Heart left ventricle (tissue), 13 donors: ENCODE data around the gene SCNN1G.

ENCODE experiments used
- POLR2A ChIP-seq, 2 donors: fragments of 450-650 bp; IDR thresholded peaks; one replicate each; pipeline ENCODE4 v1.6.1; 2017; ENCODE audit warnings: antibody characterized with exemption in 2 of 2, mild to moderate bottlenecking in 2 of 2, moderate library complexity in 2 of 2
- TF ChIP-seq, protein P1 (sequence below), 12 donors: fragments of 200-600 bp; sonication (generic) in 4 of 12; IDR thresholded peaks; one replicate each; pipeline versions ENCODE4 v1.5.0 to v1.8.0; 2018 to 2022; ENCODE audit warnings: antibody characterized with exemption in 12 of 12, mild to moderate bottlenecking in 5 of 12
- donor health status: ischemic (EF 13 %, LVEDD 7.1; RV severe dilation, severe dysfunction).
- donor health status: DM: no; HTN: yes; CAD: no.
- donor health status: DM: no; HTN: no; CAD: no.
- donor health status: ischemic (EF 25% LVEDD 6.9; RV normal size, moderate dysfunction).
- donor health status: ischemic (EF 25% LVEDD 5.7; RV mildly dilated, moderate dysfunction).
- donor health status: ischemic (EF 35%, LVEDD 5.7; RV mildly dilated, moderate dysfunction).
- donor health status: nonischemic (EF 11% LVEDD 7.7; RV severe dilation, severe dysfunction).
- donor health status: DM: yes; HTN: yes; CAD: no.
- donor health status: PGD.
- donor health status: ischemic (EF 29% LVEDD 5.4; RV normal size, mild dysfunction).
- donor health status: nonischemic (EF 23%, LVEDD 6.1; RV moderate dilation, normal function).

DNA sequence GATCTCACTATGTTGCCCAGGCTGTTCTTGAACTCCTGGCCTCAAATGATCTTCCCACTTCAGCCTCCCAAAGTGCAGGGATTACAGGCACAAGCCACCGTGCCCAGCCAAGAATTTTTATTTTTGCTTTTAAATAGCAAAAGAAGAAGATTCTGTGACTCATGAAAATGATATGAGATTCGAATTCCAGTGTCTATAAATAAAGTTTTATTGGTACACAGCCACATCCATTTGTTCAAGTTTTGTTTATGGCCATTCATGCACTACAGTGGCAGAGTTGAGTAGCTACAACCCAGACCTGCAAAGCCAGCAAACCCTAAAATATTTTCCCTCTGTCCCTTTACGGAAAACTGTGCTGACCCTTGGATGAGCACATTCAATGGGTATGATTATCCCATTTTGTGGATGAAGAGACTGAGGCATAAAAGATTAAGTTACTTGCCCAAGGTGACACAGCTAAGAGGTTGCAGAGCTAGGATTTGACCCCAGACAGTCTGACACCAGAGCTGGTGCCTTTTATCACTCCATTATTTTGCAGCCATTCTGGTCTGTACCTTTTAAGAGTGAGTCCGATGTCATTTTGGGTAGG, 34.2 kb downstream of the SCNN1G start:
- TF ChIP-seq, protein P1, sequence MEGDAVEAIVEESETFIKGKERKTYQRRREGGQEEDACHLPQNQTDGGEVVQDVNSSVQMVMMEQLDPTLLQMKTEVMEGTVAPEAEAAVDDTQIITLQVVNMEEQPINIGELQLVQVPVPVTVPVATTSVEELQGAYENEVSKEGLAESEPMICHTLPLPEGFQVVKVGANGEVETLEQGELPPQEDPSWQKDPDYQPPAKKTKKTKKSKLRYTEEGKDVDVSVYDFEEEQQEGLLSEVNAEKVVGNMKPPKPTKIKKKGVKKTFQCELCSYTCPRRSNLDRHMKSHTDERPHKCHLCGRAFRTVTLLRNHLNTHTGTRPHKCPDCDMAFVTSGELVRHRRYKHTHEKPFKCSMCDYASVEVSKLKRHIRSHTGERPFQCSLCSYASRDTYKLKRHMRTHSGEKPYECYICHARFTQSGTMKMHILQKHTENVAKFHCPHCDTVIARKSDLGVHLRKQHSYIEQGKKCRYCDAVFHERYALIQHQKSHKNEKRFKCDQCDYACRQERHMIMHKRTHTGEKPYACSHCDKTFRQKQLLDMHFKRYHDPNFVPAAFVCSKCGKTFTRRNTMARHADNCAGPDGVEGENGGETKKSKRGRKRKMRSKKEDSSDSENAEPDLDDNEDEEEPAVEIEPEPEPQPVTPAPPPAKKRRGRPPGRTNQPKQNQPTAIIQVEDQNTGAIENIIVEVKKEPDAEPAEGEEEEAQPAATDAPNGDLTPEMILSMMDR (IDR thresholded peaks at IDR 0.05), result no peak
- TF ChIP-seq POLR2A (IDR thresholded peaks at IDR 0.05), result no peak
